ENCODE results near the gene LPP.

- TF ChIP-seq CTCF (IDR thresholded peaks at IDR 0.05; ENCODE audit: insufficient read depth, low read depth, low read length) (no peak), EZH2 (IDR thresholded peaks at IDR 0.05; ENCODE audit: insufficient read depth, low read length) (no peak)
These were observed 120.4 kb downstream of the LPP start for GRCh38 chr3:188274249-188274915.
